CD4-positive, alpha-beta T cell treated with Interferon gamma for 1 hour (primary cell): ENCODE data around the gene PSPC1.
"Not testable (repeated sequence)": the region's sequence is repeated elsewhere in the genome, so short reads cannot be mapped to it uniquely, and the experiment has no call there.

Source experiments
- DNase-seq: peaks from one replicate; pipeline ENCODE4 v3.0.0-alpha.2; 2020

PSPC1 gene, protein sequence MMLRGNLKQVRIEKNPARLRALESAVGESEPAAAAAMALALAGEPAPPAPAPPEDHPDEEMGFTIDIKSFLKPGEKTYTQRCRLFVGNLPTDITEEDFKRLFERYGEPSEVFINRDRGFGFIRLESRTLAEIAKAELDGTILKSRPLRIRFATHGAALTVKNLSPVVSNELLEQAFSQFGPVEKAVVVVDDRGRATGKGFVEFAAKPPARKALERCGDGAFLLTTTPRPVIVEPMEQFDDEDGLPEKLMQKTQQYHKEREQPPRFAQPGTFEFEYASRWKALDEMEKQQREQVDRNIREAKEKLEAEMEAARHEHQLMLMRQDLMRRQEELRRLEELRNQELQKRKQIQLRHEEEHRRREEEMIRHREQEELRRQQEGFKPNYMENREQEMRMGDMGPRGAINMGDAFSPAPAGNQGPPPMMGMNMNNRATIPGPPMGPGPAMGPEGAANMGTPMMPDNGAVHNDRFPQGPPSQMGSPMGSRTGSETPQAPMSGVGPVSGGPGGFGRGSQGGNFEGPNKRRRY

GRCh38 chr13:19782727-19783682 is at the start of gene PSPC1:
Gene PSPC1 (minus strand): TSS chr13:19782945. CDS start chr13:19782757, 188 bp downstream.
- peak; percentile 96 for DNase-seq

DNA sequence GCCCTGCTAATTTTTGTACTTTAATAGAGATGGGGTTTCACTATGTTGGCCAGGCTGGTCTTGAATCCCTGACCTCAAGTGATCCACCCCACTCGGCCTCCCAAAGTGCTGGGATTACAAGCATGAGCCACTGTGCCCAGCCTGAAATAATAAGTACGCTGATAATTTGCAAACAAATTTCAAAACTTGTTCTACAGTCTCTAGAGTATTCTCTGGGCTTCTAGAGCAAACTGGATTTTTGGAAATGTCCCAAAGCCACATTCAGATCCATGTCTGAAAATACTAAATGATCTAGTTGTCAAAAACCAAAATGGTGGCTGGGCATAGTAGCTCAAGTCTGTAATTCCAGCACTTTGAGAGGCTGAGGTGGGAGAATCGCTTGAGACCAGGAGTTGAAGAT is 39.9 kb upstream of the PSPC1 start:
- DNase-seq, result no peak

- DNase-seq, result peak; percentile 17
Observed at GRCh38 chr13:19818223-19818842, 35.6 kb upstream of the PSPC1 start.

- DNase-seq, result no peak
Observed at GRCh38 chr13:19817510-19818158, 34.9 kb upstream of the PSPC1 start.

DNA sequence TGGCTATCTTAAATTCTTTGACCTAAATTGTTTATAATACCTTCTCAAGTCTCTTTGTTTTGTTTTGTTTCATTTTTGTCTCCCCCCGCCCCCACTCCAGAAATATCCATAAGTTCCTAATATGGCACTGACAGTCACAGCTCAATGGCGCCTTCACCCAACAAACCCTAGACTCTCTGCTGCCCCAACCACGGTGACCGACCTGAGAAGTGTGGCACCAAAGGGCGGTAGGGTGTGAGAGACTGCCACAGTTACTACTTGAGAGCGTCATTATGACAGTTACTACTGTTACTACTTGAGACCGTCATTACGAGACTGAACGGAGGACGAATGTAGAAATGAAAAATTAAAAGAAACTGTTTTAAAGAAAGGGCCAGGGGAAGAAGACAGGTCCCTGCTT is 34.4 kb upstream of the PSPC1 start:
- DNase-seq, result no peak

DNA sequence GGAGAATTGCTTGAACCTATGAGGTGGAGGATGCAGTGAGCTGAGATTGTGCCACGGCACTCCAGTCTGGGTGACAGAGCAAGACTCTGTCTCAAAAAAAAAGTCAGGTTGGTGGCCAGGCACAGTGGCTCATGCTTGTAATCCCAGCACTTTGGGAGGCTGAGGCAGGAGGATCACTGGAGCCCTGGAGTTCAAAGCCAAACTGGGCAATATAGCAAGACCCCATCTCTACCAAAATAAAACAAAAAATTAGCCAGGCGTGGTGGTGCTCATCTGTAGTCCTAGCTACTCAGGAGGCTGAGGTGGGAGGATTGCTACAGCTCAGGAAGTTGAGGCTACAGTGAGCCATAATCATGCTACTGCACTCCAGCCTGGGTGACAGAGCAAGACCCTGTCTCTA is 33.1 kb upstream of the PSPC1 start:
- DNase-seq, result not testable (repeated sequence)

DNA sequence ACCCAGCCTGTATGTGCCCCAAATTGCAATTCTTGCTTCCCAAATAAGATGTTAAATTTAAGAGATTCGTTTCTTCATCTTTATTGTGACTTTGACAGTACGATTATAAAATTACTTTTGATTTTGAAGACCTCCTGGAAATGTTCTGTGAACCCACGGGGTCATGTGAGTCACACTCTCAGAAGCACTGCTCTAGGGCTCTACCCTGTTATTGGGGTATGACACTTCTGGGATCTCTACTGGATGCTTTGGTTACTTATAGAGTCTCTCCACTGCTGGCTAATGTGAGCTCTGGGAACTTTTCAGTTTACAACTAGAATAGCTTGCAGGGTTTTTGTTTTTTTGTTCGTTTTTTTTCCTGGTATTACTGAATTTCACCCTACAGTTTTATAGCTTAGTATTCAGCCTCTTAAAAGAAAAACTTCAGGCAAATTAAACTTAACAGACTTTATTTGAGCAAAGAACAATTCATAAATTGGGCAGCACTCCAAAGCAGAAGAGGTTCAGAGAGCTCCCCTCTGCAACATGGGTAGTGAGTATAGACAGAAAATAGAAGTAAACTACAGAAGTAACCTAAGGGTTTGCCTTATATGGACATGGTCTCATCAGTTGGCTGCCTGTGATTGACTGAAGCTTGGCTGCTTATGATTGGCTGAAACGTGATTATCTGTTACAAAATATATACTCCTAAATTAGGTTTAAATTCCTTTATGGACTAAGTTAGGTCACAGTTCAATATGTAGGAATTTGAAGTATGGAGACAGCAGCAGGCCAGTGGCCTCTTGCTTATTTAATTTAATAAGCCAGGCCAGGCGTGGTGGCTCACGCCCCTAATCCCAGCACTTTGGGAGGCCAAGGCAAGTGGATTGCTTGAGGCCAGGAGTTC is 28.5 kb upstream of the PSPC1 start:
- DNase-seq, result no peak

DNA sequence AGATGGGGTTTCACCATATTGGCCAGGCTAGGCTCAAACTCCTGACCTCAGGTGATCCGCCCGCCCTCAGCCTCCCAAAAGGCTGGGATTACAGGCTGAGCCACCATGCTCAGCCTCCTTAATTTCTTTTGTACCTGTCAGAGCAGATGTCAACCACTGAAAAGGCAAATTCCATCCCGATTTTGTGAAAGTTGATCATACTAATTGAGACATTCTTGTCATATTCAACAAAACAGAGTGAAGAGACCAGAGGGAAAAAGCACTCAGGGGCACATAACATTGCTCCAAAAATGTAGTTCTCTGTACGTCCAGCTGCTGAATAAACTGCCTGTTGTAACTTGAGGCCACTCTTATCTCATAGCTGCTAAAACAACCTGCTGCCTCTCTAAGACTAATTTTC is 27.4 kb upstream of the PSPC1 start:
- no peak for DNase-seq

GRCh38 chr13:19805765-19806164 is 23.0 kb upstream of the PSPC1 start:
- no peak for DNase-seq

- DNase-seq, result no peak
Observed at GRCh38 chr13:19795956-19796355, 13.2 kb upstream of the PSPC1 start.

GRCh38 chr13:19794631-19795030 is 11.9 kb upstream of the PSPC1 start:
- no peak for DNase-seq

GRCh38 chr13:19791953-19792537 is 9.3 kb upstream of the PSPC1 start:
- DNase-seq, result no peak

DNA sequence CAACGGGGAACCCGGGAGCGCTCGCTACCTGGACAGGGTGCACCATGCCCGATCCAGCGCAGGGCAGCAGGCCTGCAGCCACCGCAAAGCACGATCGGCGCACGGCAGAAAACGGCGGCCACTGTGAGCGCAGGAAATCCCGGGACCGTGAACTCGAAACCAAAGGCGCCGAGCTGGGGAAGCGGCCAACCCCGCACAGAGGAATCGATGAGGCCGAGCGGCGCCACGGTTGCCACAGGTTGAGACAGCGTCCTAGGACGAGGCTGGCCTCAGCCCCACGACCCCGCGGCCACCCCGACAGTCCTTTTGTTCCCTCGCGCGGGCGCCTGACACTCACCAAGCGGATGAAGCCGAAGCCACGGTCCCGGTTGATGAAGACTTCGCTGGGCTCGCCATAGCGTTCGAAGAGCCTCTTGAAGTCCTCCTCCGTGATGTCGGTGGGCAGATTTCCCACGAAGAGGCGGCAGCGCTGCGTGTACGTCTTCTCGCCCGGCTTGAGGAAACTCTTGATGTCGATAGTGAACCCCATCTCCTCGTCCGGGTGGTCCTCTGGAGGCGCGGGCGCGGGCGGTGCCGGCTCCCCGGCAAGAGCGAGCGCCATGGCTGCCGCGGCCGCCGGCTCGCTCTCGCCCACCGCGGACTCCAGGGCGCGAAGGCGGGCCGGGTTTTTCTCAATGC is 557 bp downstream of the PSPC1 start:
- peak; percentile 37 for DNase-seq

GRCh38 chr13:19781526-19781925 is 1.2 kb downstream of the PSPC1 start:
- no peak for DNase-seq

DNA sequence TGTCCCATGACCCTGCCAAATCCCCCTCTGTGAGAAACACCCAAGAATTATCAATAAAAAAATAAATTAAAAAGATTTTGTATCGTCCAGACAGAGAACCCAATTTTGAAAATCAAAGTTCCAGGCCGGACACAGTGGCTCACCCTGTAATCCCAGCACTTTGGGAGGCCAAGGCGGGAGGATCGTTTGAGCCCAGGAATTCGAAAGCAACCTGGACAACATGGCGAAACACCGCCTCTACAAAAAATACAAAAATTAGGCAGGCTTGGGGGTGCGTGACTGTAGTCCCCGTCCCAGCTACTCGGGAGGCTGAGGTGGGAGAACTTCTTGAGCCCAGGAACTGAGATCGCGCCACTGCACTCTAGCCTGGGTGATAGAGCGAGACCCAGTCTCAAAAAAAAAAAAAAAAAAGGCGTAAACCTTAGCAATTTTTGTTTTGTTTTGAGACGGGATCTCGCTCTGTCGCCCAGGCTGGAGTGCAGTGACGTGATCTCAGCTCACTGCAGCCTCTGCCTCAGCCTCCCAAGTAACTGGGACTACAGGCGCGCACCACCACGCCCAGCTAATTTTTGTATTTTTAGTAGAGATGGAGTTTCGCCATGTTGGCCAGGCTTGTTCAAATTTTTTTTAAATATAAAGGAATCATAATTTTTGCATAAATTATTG is 1.9 kb downstream of the PSPC1 start:
- peak; percentile 23 for DNase-seq

GRCh38 chr13:19772306-19772705 is 10.4 kb downstream of the PSPC1 start:
- DNase-seq, result no peak

DNA sequence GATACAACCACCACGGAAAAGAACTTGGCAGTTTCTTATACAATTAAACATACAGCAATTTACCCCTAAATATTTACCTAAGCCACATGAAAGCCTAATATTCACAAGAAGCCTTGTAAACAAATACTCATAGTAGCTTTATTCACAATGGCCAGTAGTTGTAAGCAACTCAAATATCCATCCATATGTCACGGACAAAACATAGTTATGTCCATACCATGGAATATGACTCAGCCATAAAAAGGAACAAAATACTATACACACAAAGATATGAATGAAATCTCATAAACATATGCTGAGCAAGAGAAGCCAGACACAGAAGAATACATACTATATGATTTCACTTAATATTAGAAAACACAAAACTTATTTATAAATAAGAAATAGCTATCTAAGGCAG is 12.9 kb downstream of the PSPC1 start:
- DNase-seq, result no peak

- no peak for DNase-seq
Observed at GRCh38 chr13:19767966-19768365, 14.8 kb downstream of the PSPC1 start.

- no peak for DNase-seq
Observed at GRCh38 chr13:19766591-19766990, 16.2 kb downstream of the PSPC1 start.

DNA sequence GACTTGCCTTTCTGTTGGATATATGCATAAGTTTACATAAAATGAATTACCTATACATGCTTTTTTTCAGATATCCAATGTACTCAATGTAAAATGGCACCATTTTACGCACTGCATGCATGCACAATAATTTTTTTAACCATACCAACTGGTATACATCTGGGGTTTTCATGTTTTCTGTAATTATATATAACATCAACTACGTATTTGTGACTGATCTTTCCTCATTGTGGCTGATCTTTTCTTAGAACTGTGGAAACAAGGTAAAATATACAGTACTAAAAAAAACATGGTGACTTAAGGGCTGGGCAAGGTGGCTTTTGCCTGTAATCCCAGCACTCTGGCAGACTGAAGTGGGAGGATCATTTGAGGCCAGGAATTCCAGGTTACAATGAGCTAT is 18.5 kb downstream of the PSPC1 start:
- no peak for DNase-seq
